ENCODE measurements around the gene OR6K3.

Gene OR6K3

DNA sequence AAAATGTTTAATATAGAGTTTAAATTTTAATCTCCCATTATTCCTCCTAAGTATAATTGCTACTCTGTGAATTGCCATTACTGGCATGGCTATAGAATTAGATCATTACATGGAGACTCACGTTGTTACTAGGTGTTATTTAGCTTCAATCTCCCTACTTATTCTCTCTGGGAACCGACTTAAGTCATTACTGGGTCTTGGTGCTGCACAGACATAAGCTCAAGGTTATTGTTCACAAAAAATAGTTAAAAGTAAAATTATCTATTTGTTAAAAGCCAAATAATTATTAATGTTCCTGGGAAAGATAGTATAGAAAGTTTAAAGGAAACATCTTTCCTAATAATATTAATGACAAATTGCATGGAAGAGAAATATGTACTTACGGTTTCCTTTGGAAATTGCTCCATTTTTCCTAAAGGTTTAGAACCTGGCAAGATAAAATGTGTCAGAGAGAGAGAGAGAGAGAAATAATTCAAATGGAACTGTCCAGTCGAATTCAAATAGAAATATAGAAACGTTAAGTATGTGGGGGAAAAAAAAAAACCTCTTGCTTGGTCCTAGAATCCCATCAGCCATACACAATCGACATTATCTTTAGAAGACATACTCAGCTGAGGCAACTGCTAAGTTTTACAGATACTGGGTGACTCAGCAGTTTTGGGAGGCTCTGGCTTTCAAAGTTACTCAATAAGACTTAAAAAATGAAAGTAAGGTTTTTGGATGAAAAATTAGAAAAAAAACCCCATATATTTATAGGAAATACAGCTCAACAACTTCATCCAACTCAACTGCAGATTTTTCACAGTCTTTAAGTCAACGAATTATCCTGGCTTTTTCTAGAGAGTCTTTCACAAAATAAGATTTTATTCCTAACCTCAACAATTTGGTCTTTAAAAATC is 34.2 kb downstream of the OR6K3 start, which contains the start of gene SPTA1:
Gene SPTA1 (minus strand): TSS at position 605 of the 899 bp plus-strand sequence. CDS start 198 bp downstream, at position 407.
- no peak for DNase-seq

DNA sequence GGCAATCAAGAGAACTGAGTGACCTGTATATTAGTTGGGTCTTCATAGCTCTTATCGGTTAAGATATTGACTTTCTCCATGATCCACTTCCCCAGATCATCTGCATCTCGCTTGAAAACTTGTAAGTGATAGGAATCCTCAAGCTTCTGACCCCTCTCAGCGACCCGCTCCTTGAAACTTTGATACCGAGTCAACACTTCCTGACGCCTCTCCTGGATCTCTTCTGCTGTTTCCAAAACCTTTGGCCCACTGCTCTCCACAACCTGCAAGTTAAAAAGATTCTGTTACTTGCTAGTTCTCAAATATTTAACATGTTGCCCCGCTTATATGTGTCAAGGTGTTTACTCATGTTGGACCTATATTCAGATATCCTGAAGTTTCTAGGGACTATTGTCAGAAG is 35.4 kb downstream of the OR6K3 start:
- DNase-seq = no peak

DNA sequence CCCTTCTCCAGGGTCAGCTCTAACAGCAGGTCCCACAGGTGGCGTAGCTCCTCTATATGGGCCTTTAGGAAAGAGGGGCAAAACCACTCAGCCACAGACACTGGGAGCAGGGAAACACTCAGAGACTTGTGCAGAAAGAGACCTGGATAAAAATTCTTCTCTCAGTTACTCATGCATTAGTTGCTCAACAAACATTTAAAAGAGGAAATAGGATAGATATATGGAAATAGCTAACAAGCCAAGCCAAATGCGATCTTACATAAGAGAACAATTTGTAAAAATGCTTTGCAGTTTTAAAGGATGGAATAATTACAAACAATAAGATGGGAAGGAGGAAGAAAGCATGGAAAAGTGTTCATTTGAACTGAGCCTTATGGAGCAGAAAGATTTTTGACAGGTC is 38.9 kb downstream of the OR6K3 start:
- DNase-seq = no peak

DNA sequence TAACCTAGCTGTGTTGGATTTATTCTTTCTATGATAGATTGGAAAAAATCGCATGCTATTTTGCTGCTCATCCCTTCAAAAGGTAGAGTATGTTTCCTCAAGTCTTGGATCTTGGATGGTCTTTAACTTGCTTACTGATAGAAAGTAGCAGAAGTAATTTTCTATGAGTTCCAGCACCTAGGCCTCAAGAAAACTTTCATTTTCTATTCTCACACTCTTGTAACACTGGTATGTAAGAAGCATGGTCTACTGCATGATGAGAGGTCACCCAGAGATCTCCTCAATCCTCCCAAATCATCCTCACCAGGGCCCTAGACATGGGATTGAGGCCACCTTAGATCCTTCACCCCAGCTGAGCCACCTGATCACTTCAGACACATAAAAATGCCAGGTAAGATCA is 41.2 kb downstream of the OR6K3 start:
- DNase-seq = no peak

DNA sequence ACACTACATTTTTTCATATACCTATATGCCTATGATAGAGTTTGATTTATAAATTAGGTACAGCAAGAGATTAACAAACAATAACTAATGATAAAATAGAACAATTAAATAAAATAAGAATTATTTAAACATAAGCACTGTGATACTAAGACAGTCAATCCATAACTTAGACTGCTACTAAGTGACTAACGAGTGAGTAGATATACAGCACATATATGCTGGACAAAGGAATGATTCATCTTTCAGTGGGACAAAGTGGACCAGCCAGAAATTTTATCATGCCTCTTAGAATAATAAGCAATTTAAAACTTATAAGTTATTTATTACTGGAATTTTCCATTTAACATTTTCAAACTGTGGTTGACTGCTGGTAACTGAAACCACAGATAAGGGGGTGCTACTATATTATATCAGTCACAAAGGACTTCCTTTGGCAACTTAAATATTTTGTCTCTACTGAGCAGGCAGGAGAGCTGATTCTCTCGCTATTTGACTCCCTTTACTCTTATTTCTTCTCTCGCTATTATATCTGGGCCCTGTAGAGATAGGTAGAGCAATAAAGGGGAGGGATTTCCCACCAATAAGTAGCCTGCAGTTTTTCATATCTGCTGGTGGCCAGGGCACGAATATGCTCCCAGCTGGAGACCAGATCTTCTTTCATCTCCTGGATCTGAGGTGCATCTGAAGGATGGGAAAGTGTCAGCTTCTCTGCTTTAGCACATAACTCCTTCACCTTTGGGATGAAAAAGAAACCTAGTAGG is 44.8 kb downstream of the OR6K3 start:
- no peak for DNase-seq

DNA sequence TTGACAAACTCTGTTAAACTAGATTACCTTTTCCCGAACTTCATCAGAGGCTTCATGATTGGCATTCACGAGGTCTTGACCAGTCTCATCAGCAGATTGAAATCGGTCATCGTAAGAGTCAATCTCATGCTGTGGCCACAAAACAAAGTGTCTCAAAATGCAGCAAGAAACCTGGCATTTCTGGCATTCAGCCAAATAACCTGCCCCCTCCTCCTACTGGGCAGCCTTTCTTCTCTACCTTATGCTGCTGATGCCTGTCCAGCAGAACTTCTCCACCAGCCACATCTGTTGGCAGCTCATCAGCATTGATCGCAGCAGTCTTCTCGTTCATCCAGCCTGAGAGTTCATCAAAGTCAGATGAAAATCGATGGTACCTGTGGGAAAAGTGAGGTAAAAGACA is 46.2 kb downstream of the OR6K3 start:
- no peak for DNase-seq
